ENCODE measurements around the gene ILK.

Gene ILK

DNA sequence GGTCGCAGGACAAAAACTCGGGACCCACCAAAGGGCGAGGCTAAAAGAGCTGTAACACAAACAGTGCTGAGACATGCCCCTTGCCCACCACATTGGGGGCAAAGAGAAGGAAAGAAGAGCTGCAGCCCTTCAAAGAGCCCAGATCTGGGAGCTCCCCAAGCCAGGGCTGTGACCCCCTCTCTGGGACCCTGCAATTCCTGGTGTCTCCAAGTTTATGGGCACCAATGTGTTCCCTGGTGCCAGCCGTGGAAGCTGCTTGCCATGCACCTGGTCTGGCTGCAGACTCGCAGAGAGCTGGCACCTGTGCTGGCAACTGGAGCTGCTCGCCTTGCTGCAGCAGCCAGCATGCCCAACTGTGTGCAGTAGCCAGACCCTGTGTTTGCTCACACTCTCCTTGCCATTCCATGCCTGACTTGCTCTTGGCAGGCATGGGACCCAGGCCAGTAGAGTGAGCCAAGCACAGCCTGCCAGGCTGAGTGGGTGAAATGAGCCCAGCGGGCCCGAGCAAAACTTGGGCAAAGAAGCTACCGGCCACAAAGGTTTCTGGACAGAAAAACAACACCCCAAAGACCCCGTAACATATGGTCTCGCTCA is 16.1 kb upstream of the ILK start:
- no peak overlapping the region for H3K9ac ChIP-seq
- no peaks in the 10 kb centered on the region for H3K27me3 ChIP-seq (ENCODE audit: control insufficient read depth, insufficient read depth, low read length)
- peaks cover 18% of the 10 kb centered on the region for H3K4me1 ChIP-seq
- H3K9me3 ChIP-seq (ENCODE audit: control insufficient read depth, low read length) = no peaks in the 10 kb centered on the region
- H2AFZ ChIP-seq = no peak overlapping the region
- no peak overlapping the region for H3K4me2 ChIP-seq (ENCODE audit: low read length)
- H3K27ac ChIP-seq = peak overlapping the region; percentile 19
- no peaks in the 10 kb centered on the region for H3K36me3 ChIP-seq (ENCODE audit: control insufficient read depth, insufficient read depth, low read length)
- H3K4me3 ChIP-seq (ENCODE audit: low read depth, low read length) = no peak overlapping the region
- H3K79me2 ChIP-seq = no peaks in the 10 kb centered on the region
- TF ChIP-seq, protein P1, sequence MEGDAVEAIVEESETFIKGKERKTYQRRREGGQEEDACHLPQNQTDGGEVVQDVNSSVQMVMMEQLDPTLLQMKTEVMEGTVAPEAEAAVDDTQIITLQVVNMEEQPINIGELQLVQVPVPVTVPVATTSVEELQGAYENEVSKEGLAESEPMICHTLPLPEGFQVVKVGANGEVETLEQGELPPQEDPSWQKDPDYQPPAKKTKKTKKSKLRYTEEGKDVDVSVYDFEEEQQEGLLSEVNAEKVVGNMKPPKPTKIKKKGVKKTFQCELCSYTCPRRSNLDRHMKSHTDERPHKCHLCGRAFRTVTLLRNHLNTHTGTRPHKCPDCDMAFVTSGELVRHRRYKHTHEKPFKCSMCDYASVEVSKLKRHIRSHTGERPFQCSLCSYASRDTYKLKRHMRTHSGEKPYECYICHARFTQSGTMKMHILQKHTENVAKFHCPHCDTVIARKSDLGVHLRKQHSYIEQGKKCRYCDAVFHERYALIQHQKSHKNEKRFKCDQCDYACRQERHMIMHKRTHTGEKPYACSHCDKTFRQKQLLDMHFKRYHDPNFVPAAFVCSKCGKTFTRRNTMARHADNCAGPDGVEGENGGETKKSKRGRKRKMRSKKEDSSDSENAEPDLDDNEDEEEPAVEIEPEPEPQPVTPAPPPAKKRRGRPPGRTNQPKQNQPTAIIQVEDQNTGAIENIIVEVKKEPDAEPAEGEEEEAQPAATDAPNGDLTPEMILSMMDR (IDR thresholded peaks at IDR 0.05) = no peak

DNA sequence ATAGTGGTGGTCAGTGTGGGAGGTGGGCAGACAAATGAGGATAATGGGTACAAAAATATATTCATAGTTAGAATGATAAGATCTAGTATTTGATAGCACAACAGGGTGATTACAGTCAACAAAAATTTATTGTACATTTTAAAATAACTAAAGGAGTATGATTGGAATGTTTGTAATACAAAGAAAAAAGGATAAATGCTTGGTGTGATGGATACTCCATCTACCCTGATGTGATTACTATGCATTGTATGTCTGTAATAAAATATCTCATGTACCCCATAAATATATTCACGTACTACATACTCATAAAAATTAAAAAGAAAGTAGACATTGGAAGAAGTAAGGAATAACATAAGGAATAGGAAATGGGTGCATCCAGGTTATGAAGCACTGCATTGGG is 15.6 kb upstream of the ILK start:
- no peak overlapping the region for H3K9ac ChIP-seq
- TF ChIP-seq, protein P1 (IDR thresholded peaks at IDR 0.05) = no peak
- no peak overlapping the region for H3K4me2 ChIP-seq (ENCODE audit: low read length)
- H3K4me3 ChIP-seq (ENCODE audit: low read depth, low read length) = no peak overlapping the region
- H2AFZ ChIP-seq = no peak overlapping the region
- H3K9me3 ChIP-seq (ENCODE audit: control insufficient read depth, low read length) = no peaks in the 10 kb centered on the region
- peaks cover 18% of the 10 kb centered on the region for H3K4me1 ChIP-seq
- no peak overlapping the region for H3K27ac ChIP-seq
- no peaks in the 10 kb centered on the region for H3K79me2 ChIP-seq
- H3K27me3 ChIP-seq (ENCODE audit: control insufficient read depth, insufficient read depth, low read length) = no peaks in the 10 kb centered on the region
- H3K36me3 ChIP-seq (ENCODE audit: control insufficient read depth, insufficient read depth, low read length) = no peaks in the 10 kb centered on the region

DNA sequence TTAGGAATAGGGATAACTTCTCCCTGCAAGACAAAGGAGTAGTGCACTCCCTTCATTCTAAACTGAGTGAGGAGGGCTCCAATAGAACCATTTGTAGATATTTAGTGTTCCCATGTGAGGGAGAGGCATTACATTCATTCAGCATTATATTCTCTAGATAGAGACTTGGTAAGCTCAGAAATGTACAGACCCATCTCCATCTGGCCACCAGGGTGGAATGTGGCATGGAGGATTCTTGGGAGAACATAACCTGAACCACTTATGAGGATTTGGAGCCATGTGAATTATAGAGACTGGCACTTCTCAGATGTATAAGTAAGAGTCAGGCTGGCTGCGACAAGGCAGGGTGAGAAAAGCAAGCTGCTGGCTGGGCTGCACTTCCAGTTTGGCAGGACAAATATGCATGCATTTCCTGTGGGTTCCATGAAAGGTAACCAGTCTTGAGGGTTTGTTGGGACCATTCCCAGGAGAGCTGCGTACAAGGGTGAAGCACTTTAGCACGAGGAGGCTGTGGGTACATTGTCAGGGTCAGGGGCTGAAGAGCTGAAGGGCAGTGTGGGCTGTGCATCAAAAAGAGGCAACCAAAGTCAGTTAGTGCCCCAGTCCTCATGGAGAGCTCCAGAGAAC is 9.3 kb upstream of the ILK start:
- no peaks in the 10 kb centered on the region for H3K9me3 ChIP-seq (ENCODE audit: control insufficient read depth, low read length)
- no peaks in the 10 kb centered on the region for H3K27me3 ChIP-seq (ENCODE audit: control insufficient read depth, insufficient read depth, low read length)
- H2AFZ ChIP-seq = no peak overlapping the region
- no peak overlapping the region for H3K4me2 ChIP-seq (ENCODE audit: low read length)
- no peaks in the 10 kb centered on the region for H3K36me3 ChIP-seq (ENCODE audit: control insufficient read depth, insufficient read depth, low read length)
- no peak overlapping the region for H3K4me3 ChIP-seq (ENCODE audit: low read depth, low read length)
- no peaks in the 10 kb centered on the region for H3K79me2 ChIP-seq
- TF ChIP-seq, protein P1 (IDR thresholded peaks at IDR 0.05) = no peak
- no peak overlapping the region for H3K9ac ChIP-seq
- no peak overlapping the region for H3K27ac ChIP-seq
- no peaks in the 10 kb centered on the region for H3K4me1 ChIP-seq

DNA sequence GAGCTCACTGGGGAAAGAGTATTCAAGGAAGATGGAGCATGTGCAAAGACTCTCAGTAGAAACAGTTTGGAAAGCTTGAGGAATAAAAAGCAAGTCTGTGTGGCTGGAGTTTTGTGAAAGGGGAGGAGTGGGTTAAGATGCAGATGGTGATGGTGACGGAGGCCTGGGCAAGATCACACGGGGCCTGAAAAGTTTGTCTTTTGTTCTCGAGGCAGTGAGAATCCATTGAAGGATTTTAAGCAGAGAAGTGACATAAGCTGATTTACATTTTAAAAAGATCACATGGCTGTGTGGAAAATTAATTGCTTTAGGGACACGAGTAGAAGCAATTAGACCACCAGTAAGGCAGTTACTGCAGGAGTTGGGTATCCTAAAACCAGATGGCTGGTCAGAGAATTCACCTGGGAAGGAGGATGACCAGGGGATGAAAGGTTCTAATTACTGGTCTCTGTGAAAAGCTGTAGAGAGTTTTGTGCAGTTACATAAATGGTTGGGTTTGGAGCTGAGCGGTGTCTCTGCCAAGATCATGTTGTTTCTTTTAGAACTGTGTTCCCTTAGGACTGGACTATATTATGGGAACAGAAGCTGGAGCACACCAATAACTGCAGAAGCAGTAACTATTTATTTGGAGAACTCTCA is 7.2 kb upstream of the ILK start:
- Histone ChIP-seq H3K9me3 (ENCODE audit: control insufficient read depth, low read length) (no peaks in the 10 kb centered on the region), H3K79me2 (no peaks in the 10 kb centered on the region), H3K27ac (no peak overlapping the region), H3K27me3 (ENCODE audit: control insufficient read depth, insufficient read depth, low read length) (no peaks in the 10 kb centered on the region), H3K4me3 (ENCODE audit: low read depth, low read length) (no peak overlapping the region), H3K9ac (no peak overlapping the region), H3K36me3 (ENCODE audit: control insufficient read depth, insufficient read depth, low read length) (no peaks in the 10 kb centered on the region), H3K4me2 (ENCODE audit: low read length) (no peak overlapping the region), H3K4me1 (no peaks in the 10 kb centered on the region), H2AFZ (no peak overlapping the region)
- TF ChIP-seq, protein P1 (IDR thresholded peaks at IDR 0.05) = no peak
